GM12878 (cell line): ENCODE measurements around the gene ERI2. TPM values are rescaled to one million over a fixed set of nuclear protein-coding genes. Genes with fewer than 3 reads are reported as not detected.

ENCODE experiments used
- BCLAF1 ChIP-seq: fragments of 450-650 bp; IDR thresholded peaks from 2 replicates; pipeline ENCODE4 v1.6.1; 2017; ENCODE audit warnings: antibody characterized with exemption, mild to moderate bottlenecking, moderate library complexity
- CBX5 ChIP-seq: sonication (generic); IDR thresholded peaks from 2 replicates; pipeline ENCODE4 v1.6.1; 2016; ENCODE audit warnings: low read depth, moderate library complexity, mild to moderate bottlenecking, inconsistent platforms
- E2F4 ChIP-seq: IDR thresholded peaks from 2 replicates; pipeline ENCODE4 v1.6.1; 2012; ENCODE audit warnings: low read depth, low read length, improper control_type of control experiment
- EED ChIP-seq: sonication (generic); IDR thresholded peaks from 2 replicates; pipeline ENCODE4 v1.6.1; 2016; ENCODE audit warnings: antibody characterized with exemption, low read depth
- ETV6 ChIP-seq, 2 experiments: fragments of 450-650 bp in 1 of 2; IDR thresholded peaks in 1 of 2; conservative IDR thresholded peaks in 1 of 2; 2 replicates each; pipeline ENCODE4 v1.6.1; 2014; ENCODE audit warnings: antibody characterized with exemption in 1 of 2, borderline replicate concordance in 1 of 2, low read depth in 1 of 2, mild to moderate bottlenecking in 1 of 2, moderate library complexity in 1 of 2
- NFYA ChIP-seq: IDR thresholded peaks from 2 replicates; pipeline ENCODE4 v1.6.1; 2011; ENCODE audit warnings: low read depth, mild to moderate bottlenecking, low read length, improper control_type of control experiment, borderline replicate concordance
- RELA ChIP-seq: fragments of 450-650 bp; IDR thresholded peaks from 2 replicates; pipeline ENCODE4 v1.8.0; 2014; ENCODE audit warnings: borderline replicate concordance; ENCODE audit not compliant: partially characterized antibody
- REST ChIP-seq: IDR thresholded peaks from 2 replicates; pipeline ENCODE4 v1.6.1; 2012; ENCODE audit warnings: mild to moderate bottlenecking, low read depth, low read length
- SMAD5 ChIP-seq: IDR thresholded peaks from 2 replicates; pipeline ENCODE4 v1.6.1; 2016; ENCODE audit warnings: antibody characterized with exemption, low read depth
- SP1 ChIP-seq: IDR thresholded peaks from one replicate; pipeline ENCODE4 v1.6.1; 2011; ENCODE audit warnings: low read depth, low read length
- SPI1 ChIP-seq: IDR thresholded peaks from 2 replicates; pipeline ENCODE4 v1.6.1; 2011; ENCODE audit warnings: low read depth, mild to moderate bottlenecking, low read length, moderate library complexity, borderline replicate concordance; ENCODE audit not compliant: insufficient read depth
- SRF ChIP-seq, 2 experiments: IDR thresholded peaks; 2 replicates each; pipeline ENCODE4 v1.6.1; 2011; ENCODE audit warnings: low read depth in 2 of 2, low read length in 2 of 2, mild to moderate bottlenecking in 1 of 2, moderate library complexity in 1 of 2
- STAT3 ChIP-seq: IDR thresholded peaks from 2 replicates; pipeline ENCODE4 v1.6.1; 2011; ENCODE audit warnings: low read depth, low read length, improper control_type of control experiment
- TBL1XR1 ChIP-seq: IDR thresholded peaks from 2 replicates; pipeline ENCODE4 v1.6.1; 2012; ENCODE audit warnings: low read depth, low read length, improper control_type of control experiment
- TCF7 ChIP-seq: IDR thresholded peaks from 2 replicates; pipeline ENCODE4 v1.6.1; 2014; ENCODE audit warnings: antibody characterized with exemption, borderline replicate concordance
- ZBED1 ChIP-seq: IDR thresholded peaks from 2 replicates; pipeline ENCODE4 v1.6.1; 2016; ENCODE audit warnings: borderline replicate concordance
- polyA plus RNA-seq, 11 experiments: library from polyadenylated mRNA; depleted of rRNA in 4 of 11; unstranded in 6 of 11; stranded (reverse) in 5 of 11; fragments of >200 nt; fragmentation: Nextera tagmentation in 4 of 11; fragmentation: Illumina TruSeq in 1 of 11; extraction: Ambion mirVana in 4 of 11; extraction: Trizol in 1 of 11; gene quantifications; 1 replicate in 1 of 11; 2 replicates in 10 of 11; pipeline versions ENCODE4 v1.2.1 to v1.2.3, GENCODE V29; 2011 to 2016; ENCODE audit warnings: inconsistent platforms in 2 of 11, missing spikeins in 2 of 11, low read depth in 1 of 11
- total RNA-seq, 4 experiments: library from RNA; depleted of rRNA in 3 of 4; stranded (reverse); fragments of >200 nt in 3 of 4; fragmentation: Illumina TruSeq in 1 of 4; extraction: Trizol in 1 of 4; gene quantifications; 2 replicates each; pipeline versions ENCODE4 v1.2.1 to v1.2.3, GENCODE V29; 2013 to 2021
- TF ChIP-seq, protein P1 (sequence below): fragments of 450-650 bp; IDR thresholded peaks from 2 replicates; pipeline ENCODE4 v1.6.1; 2017; ENCODE audit warnings: mild to moderate bottlenecking, moderate library complexity

Gene ERI2
- total and polyA plus RNA-seq, 10 of the 15 experiments (the other 5 are each of a cell fraction or from before 2014, with no cell fraction given): 7.7 to 35.5 (median 19.2) TPM

GRCh38 chr16:20806168-20807050, at the start of gene ERI2, which contains the start of gene REXO5 (continued):
- peak; percentile 98 for TF ChIP-seq E2F4
- TF ChIP-seq STAT3: no peak
- TF ChIP-seq TBL1XR1: 0 out of 2 replicates have a peak, but pooled peaks have one; percentile 6
- TF ChIP-seq TCF7: peak; percentile 43; the same call in 1 of the 2 replicates
- no peak for TF ChIP-seq SP1
- no peak for TF ChIP-seq SPI1
- TF ChIP-seq REST: no peak
- peak; percentile 46; the same call in 1 of the 2 replicates for TF ChIP-seq SMAD5
- TF ChIP-seq CBX5: no peak
- no peak for TF ChIP-seq NFYA
- peak; percentile 75 for TF ChIP-seq EED
- TF ChIP-seq RELA: peak; percentile 11
- peak; percentile 45; the same call in 1 of the 2 replicates for TF ChIP-seq ZBED1
- TF ChIP-seq, protein P1, sequence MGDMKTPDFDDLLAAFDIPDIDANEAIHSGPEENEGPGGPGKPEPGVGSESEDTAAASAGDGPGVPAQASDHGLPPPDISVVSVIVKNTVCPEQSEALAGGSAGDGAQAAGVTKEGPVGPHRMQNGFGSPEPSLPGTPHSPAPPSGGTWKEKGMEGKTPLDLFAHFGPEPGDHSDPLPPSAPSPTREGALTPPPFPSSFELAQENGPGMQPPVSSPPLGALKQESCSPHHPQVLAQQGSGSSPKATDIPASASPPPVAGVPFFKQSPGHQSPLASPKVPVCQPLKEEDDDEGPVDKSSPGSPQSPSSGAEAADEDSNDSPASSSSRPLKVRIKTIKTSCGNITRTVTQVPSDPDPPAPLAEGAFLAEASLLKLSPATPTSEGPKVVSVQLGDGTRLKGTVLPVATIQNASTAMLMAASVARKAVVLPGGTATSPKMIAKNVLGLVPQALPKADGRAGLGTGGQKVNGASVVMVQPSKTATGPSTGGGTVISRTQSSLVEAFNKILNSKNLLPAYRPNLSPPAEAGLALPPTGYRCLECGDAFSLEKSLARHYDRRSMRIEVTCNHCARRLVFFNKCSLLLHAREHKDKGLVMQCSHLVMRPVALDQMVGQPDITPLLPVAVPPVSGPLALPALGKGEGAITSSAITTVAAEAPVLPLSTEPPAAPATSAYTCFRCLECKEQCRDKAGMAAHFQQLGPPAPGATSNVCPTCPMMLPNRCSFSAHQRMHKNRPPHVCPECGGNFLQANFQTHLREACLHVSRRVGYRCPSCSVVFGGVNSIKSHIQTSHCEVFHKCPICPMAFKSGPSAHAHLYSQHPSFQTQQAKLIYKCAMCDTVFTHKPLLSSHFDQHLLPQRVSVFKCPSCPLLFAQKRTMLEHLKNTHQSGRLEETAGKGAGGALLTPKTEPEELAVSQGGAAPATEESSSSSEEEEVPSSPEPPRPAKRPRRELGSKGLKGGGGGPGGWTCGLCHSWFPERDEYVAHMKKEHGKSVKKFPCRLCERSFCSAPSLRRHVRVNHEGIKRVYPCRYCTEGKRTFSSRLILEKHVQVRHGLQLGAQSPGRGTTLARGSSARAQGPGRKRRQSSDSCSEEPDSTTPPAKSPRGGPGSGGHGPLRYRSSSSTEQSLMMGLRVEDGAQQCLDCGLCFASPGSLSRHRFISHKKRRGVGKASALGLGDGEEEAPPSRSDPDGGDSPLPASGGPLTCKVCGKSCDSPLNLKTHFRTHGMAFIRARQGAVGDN: peak; percentile 66
- peak in 1 of 2 experiments; percentile 47; a peak in 1 of 4 replicates for TF ChIP-seq ETV6 (conservative IDR thresholded peaks at IDR 0.05 in 1 of 2, IDR thresholded peaks at IDR 0.05 in 1 of 2; ENCODE audit: borderline replicate concordance in 1 of 2, low read depth in 1 of 2)
- no peak for TF ChIP-seq BCLAF1
- TF ChIP-seq SRF (IDR thresholded peaks at IDR 0.05; ENCODE audit: low read depth in 2 of 2, low read length in 2 of 2): no peak
